GM18508 (cell line): ENCODE results near the gene GNB2.
"Not testable (repeated sequence)": the region's sequence is repeated elsewhere in the genome, so short reads cannot be mapped to it uniquely, and the experiment has no call there.

Experiments
- ATAC-seq: cut with Tn5 transposase; IDR thresholded peaks from one replicate; pipeline ENCODE4 v1.9.1; 2021; ENCODE audit warnings: moderate number of reproducible peaks; ENCODE audit not compliant: insufficient read depth, unreplicated experiment

Gene GNB2

GRCh38 chr7:100722480-100723212 is 49.1 kb downstream of the GNB2 start:
- ATAC-seq: no peak

GRCh38 chr7:100723732-100724275 is 50.3 kb downstream of the GNB2 start:
- ATAC-seq: no peak

GRCh38 chr7:100724364-100724763 is 50.8 kb downstream of the GNB2 start:
- not testable (repeated sequence) for ATAC-seq

- no peak for ATAC-seq
These were observed 53.6 kb downstream of the GNB2 start for GRCh38 chr7:100726996-100727761.

GRCh38 chr7:100728196-100728595 is 54.7 kb downstream of the GNB2 start:
- no peak for ATAC-seq
